Neural cell (in vitro differentiated cells): Measurements from ENCODE around the gene SVEP1.

ENCODE experiments used
- CTCF ChIP-seq: fragments of 450-650 bp; IDR thresholded peaks from 2 replicates; pipeline ENCODE4 v1.5.1; 2014; ENCODE audit warnings: antibody characterized with exemption, mild to moderate bottlenecking, moderate library complexity; ENCODE audit not compliant: poor library complexity, severe bottlenecking
- EP300 ChIP-seq: fragments of 450-650 bp; conservative IDR thresholded peaks from 2 replicates; pipeline ENCODE4 v1.6.1; 2014; ENCODE audit warnings: antibody characterized with exemption, mild to moderate bottlenecking, moderate library complexity; ENCODE audit not compliant: poor library complexity, severe bottlenecking
- EZH2 ChIP-seq: fragments of 200-600, 300-800 bp; shearing (Covaris generic), sonication (generic); IDR thresholded peaks from 2 replicates; pipeline ENCODE4 v1.6.1; 2014; ENCODE audit warnings: antibody characterized with exemption, low read length, borderline replicate concordance, mild to moderate bottlenecking; ENCODE audit not compliant: insufficient read depth, poor library complexity, severe bottlenecking
- MXI1 ChIP-seq: fragments of 450-650 bp; conservative IDR thresholded peaks from 2 replicates; pipeline ENCODE4 v1.6.1; 2014; ENCODE audit warnings: antibody characterized with exemption, mild to moderate bottlenecking; ENCODE audit not compliant: poor library complexity, severe bottlenecking
- POLR2AphosphoS5 ChIP-seq: IDR thresholded peaks from 2 replicates; pipeline ENCODE4 v1.6.1; 2012
- RAD21 ChIP-seq: fragments of 450-650 bp; conservative IDR thresholded peaks from 2 replicates; pipeline ENCODE4 v1.6.1; 2014; ENCODE audit warnings: antibody characterized with exemption, mild to moderate bottlenecking, moderate library complexity
- REST ChIP-seq: IDR thresholded peaks from 2 replicates; pipeline ENCODE4 v1.6.1; 2012; ENCODE audit warnings: borderline replicate concordance
- TAF1 ChIP-seq: IDR thresholded peaks from 2 replicates; pipeline ENCODE4 v1.6.1; 2012; ENCODE audit warnings: low read depth

- TF ChIP-seq CTCF, result no peak
- TF ChIP-seq REST, result no peak
- TF ChIP-seq TAF1, result no peak
- TF ChIP-seq RAD21, result no peak
- TF ChIP-seq EZH2, result no peak
- no peak for TF ChIP-seq POLR2AphosphoS5
- no peak for TF ChIP-seq EP300
- no peak for TF ChIP-seq MXI1
These were observed 244.7 kb downstream of the SVEP1 start for GRCh38 chr9:110334871-110335270.
